Transverse colon (tissue), 4 donors: ENCODE measurements around the gene CHST1.

ENCODE experiments used
- CTCF ChIP-seq, 5 experiments: fragments of 200-600 bp in 3 of 5; fragments of 450-650 bp in 2 of 5; sonication (generic) in 3 of 5; IDR thresholded peaks; 1 replicate in 2 of 5; 2 replicates in 3 of 5; pipeline ENCODE4 v1.5.1; 2016 to 2017; ENCODE audit warnings: antibody characterized with exemption in 5 of 5, inconsistent platforms in 3 of 5, mild to moderate bottlenecking in 2 of 5, moderate library complexity in 1 of 5
- EP300 ChIP-seq: sonication (generic); formaldehyde crosslinking; IDR thresholded peaks from one replicate; pipeline ENCODE4 v1.6.1; 2017; ENCODE audit warnings: antibody characterized with exemption, low read depth
- POLR2A ChIP-seq: fragments of 450-650 bp; IDR thresholded peaks from one replicate; pipeline ENCODE4 v1.6.1; 2016; ENCODE audit warnings: antibody characterized with exemption, mild to moderate bottlenecking, moderate library complexity
- POLR2AphosphoS5 ChIP-seq, 3 donors: sonication (generic); formaldehyde crosslinking; IDR thresholded peaks; one replicate each; pipeline ENCODE4 v1.6.1; 2016; ENCODE audit warnings: antibody characterized with exemption in 3 of 3

- TF ChIP-seq CTCF (IDR thresholded peaks at IDR 0.05) (no peak), POLR2AphosphoS5 (IDR thresholded peaks at IDR 0.05) (no peak), POLR2A (no peak), EP300 (no peak)
Measured at GRCh38 chr11:45671246-45672171, 6.1 kb upstream of the CHST1 start.
